HL-60 (cell line): ENCODE measurements around the gene SLC39A2.

Source experiments
- DNase-seq, 2 experiments: peaks; one replicate each; pipeline ENCODE4 v3.0.0-alpha.2; 2010 to 2020; ENCODE audit warnings: low read depth in 1 of 2, low spot score in 1 of 2
- H3K27ac ChIP-seq: fragments of 250-450 bp; sonication (Bioruptor Pico); replicated peaks from 2 replicates; pipeline ENCODE4 v1.5.1; 2020; ENCODE audit warnings: mild to moderate bottlenecking, moderate library complexity
- H3K27me3 ChIP-seq: fragments of 250-450 bp; sonication (Bioruptor Pico); 2 replicates; pipeline ENCODE4 v1.5.1; 2021; ENCODE audit warnings: mild to moderate bottlenecking, moderate library complexity; ENCODE audit not compliant: insufficient read depth, poor library complexity, severe bottlenecking
- H3K4me3 ChIP-seq: replicated peaks from 2 replicates; pipeline ENCODE4 v1.5.1; 2011; ENCODE audit warnings: mild to moderate bottlenecking, control low read depth, low read length; ENCODE audit not compliant: insufficient read depth
- GABPA ChIP-seq: IDR thresholded peaks from 2 replicates; pipeline ENCODE4 v1.6.1; 2012; ENCODE audit warnings: low read depth
- POLR2AphosphoS5 ChIP-seq: IDR thresholded peaks from 2 replicates; pipeline ENCODE4 v1.6.1; 2012; ENCODE audit warnings: low read depth
- REST ChIP-seq: IDR thresholded peaks from 2 replicates; pipeline ENCODE4 v1.6.1; 2012; ENCODE audit warnings: low read depth; ENCODE audit not compliant: insufficient replicate concordance
- SPI1 ChIP-seq: IDR thresholded peaks from 2 replicates; pipeline ENCODE4 v1.6.1; 2012; ENCODE audit warnings: low read depth, mild to moderate bottlenecking, borderline replicate concordance
- TF ChIP-seq, protein P1 (sequence below): IDR thresholded peaks from one replicate; pipeline ENCODE4 v1.5.1; 2011; ENCODE audit warnings: low read length, control low read depth, inconsistent platforms; ENCODE audit not compliant: insufficient read depth

Gene SLC39A2

DNA sequence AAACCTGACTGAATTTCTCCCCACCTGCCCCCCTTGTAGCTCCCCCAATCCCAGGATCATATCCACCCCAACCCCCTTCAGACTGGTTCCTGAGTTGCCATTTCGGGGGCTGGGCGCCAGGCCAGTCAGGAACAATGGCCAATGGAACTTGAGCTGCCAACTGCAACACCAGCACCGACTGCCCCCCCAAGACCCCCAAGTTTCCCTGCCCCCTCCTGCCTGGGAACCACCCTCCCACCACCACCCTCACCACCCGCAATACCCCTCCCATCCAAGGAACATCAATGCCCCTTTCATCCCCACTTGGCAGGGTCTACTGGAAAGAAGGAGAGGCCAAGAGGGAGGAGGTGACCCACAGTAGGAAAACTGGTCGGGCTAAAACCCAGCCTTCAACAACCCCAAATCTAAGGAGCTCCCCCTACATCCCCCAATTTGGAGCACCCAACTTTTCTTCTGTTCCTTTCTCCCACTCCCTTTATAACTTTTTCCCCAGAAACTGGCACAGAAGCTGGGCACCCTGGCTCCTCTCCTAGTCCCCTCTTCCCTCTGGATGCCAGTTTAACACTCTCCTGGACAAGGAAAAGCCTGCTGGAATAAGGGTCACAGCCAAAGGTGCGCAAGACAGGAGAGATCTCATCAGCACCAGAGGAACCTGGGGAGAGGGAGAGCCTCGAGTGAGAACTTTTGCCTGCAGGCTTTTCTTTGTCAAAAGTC, 27.3 kb downstream of the SLC39A2 start:
- Histone ChIP-seq H3K27me3 (peaks cover 19% of the 10 kb centered on the region), H3K4me3 (no peak overlapping the region), H3K27ac (no peak overlapping the region)
- TF ChIP-seq POLR2AphosphoS5 (no peak), REST (no peak), SPI1 (no peak), GABPA (no peak)
- TF ChIP-seq, protein P1, sequence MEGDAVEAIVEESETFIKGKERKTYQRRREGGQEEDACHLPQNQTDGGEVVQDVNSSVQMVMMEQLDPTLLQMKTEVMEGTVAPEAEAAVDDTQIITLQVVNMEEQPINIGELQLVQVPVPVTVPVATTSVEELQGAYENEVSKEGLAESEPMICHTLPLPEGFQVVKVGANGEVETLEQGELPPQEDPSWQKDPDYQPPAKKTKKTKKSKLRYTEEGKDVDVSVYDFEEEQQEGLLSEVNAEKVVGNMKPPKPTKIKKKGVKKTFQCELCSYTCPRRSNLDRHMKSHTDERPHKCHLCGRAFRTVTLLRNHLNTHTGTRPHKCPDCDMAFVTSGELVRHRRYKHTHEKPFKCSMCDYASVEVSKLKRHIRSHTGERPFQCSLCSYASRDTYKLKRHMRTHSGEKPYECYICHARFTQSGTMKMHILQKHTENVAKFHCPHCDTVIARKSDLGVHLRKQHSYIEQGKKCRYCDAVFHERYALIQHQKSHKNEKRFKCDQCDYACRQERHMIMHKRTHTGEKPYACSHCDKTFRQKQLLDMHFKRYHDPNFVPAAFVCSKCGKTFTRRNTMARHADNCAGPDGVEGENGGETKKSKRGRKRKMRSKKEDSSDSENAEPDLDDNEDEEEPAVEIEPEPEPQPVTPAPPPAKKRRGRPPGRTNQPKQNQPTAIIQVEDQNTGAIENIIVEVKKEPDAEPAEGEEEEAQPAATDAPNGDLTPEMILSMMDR: no peak
- DNase-seq: no peak

- peaks cover 19% of the 10 kb centered on the region for H3K27me3 ChIP-seq
Observed at GRCh38 chr14:21026988-21027315, 27.9 kb downstream of the SLC39A2 start.

GRCh38 chr14:21029917-21030316, 30.8 kb downstream of the SLC39A2 start, which contains the start of gene TPPP2:
TSS of gene TPPP2 (plus strand) at chr14:21030217. CDS start at chr14:21030582, 365 bp downstream.
- DNase-seq: no peak
- peaks cover 4% of the 10 kb centered on the region for H3K27me3 ChIP-seq
- H3K27ac ChIP-seq: no peak within 1 kb of the TSS
- H3K4me3 ChIP-seq: no peak within 1 kb of the TSS
- no peak for TF ChIP-seq GABPA
- TF ChIP-seq REST: no peak
- no peak for TF ChIP-seq SPI1
- TF ChIP-seq POLR2AphosphoS5: no peak
- TF ChIP-seq, protein P1: no peak

More at GRCh38 chr14:21026988-21027315, 27.9 kb downstream of the SLC39A2 start:
- no peak for DNase-seq
- Histone ChIP-seq H3K27ac (no peak overlapping the region), H3K4me3 (no peak overlapping the region)
- TF ChIP-seq POLR2AphosphoS5: no peak

GRCh38 chr14:21030531-21030930, 31.4 kb downstream of the SLC39A2 start:
- no peak overlapping the region for H3K27ac ChIP-seq
- H3K27me3 ChIP-seq: no peaks in the 10 kb centered on the region
- no peak for DNase-seq
- TF ChIP-seq SPI1: no peak
- TF ChIP-seq REST: no peak
- TF ChIP-seq, protein P1: no peak
- no peak overlapping the region for H3K4me3 ChIP-seq
